K562 (cell line): ENCODE data around the gene TSPAN18. TPM values are rescaled to one million over a fixed set of nuclear protein-coding genes. Genes with fewer than 3 reads are reported as not detected.

Experiments used
- ATAC-seq: fragments of 200-7000 bp; cut with Tn5 transposase; 3 replicates; pipeline ENCODE4 v1.9.1; 2020; ENCODE audit warnings: moderate library complexity
- BruUV-seq: library from RNA; stranded (reverse); fragments of 400-500 nt; replicated peaks from 2 replicates; lab custom pipeline; 2021; lab: Mats Ljungman, UMichigan
- CTCF ChIA-PET: fragments of 300-600 bp; formaldehyde crosslinking; extraction: SDS; loops from one replicate; lab custom pipeline; 2021; ENCODE audit warnings: low intra/inter-chr PET ratio; lab: Yijun Ruan, JAX
- POLR2A ChIA-PET: fragments of 300-600, 350-650 bp; sonication (Branson Sonifier 250); formaldehyde crosslinking; extraction: SDS; loops from one replicate; lab custom pipeline; 2021; ENCODE audit warnings: antibody characterized with exemption, inconsistent platforms; lab: Yijun Ruan, JAX
- DNase-seq, 4 experiments: peaks; one replicate each; pipeline versions ENCODE4 v3.0.0 to v3.0.0-alpha.2; 2011 to 2018; ENCODE audit warnings: low spot score in 3 of 4, mixed read lengths in 3 of 4; ENCODE audit errors: extremely low read depth in 1 of 4
- FAIRE-seq: peaks from 2 replicates; lab custom pipeline; 2011; peaks lifted over from hg19 to GRCh38; lab: Jason Lieb, UNC
- H2AFZ ChIP-seq: 2 replicates; pipeline ENCODE4 v1.6.0; 2011; ENCODE audit warnings: low read depth, low read length, control low read depth, inconsistent platforms
- H3K27ac ChIP-seq: fragments of 200-600 bp; 3 replicates; pipeline ENCODE4 v1.8.0; 2011; ENCODE audit warnings: low read depth, mild to moderate bottlenecking, control low read depth, inconsistent platforms, low read length, moderate library complexity, mixed read lengths; ENCODE audit errors: extremely low read depth
- H3K27me3 ChIP-seq, 2 experiments: fragments of 300-600 bp in 1 of 2; 2 replicates in 1 of 2; 3 replicates in 1 of 2; pipeline versions ENCODE4 v1.6.0 to v1.8.0; 2011; ENCODE audit warnings: inconsistent platforms in 2 of 2, low read length in 2 of 2, mild to moderate bottlenecking in 1 of 2, mixed read lengths in 1 of 2, moderate library complexity in 1 of 2; ENCODE audit not compliant: control insufficient read depth in 2 of 2, insufficient read depth in 2 of 2
- H3K36me3 ChIP-seq: fragments of 300-600 bp; 3 replicates; pipeline ENCODE4 v1.8.0; 2011; ENCODE audit warnings: mild to moderate bottlenecking, low read length, inconsistent platforms; ENCODE audit not compliant: control insufficient read depth, insufficient read depth
- H3K4me1 ChIP-seq, 2 experiments: fragments of 200-600 bp in 1 of 2; replicated peaks in 1 of 2; 2 replicates in 1 of 2; 3 replicates in 1 of 2; pipeline versions ENCODE4 v1.5.1 to v1.8.0; 2011; ENCODE audit warnings: inconsistent platforms in 2 of 2, low read length in 2 of 2, mild to moderate bottlenecking in 1 of 2, mixed read lengths in 1 of 2, moderate library complexity in 1 of 2; ENCODE audit not compliant: control insufficient read depth in 2 of 2, insufficient read depth in 2 of 2
- H3K4me2 ChIP-seq: 2 replicates; pipeline ENCODE4 v1.6.1; 2011; ENCODE audit warnings: low read length, control low read depth, inconsistent platforms, mixed read lengths; ENCODE audit not compliant: insufficient read depth
- H3K4me3 ChIP-seq: fragments of 200-600 bp; sonication (generic), shearing (Covaris generic); 2 replicates; pipeline ENCODE4 v1.5.1; 2016; ENCODE audit warnings: control low read depth, inconsistent platforms
- H3K79me2 ChIP-seq: fragments of 200-600 bp; 3 replicates; pipeline ENCODE4 v1.8.0; 2011; ENCODE audit warnings: low read length, inconsistent platforms; ENCODE audit not compliant: control insufficient read depth, insufficient read depth
- H3K9ac ChIP-seq, 2 experiments: 2 replicates each; pipeline versions ENCODE4 v1.6.0 to v1.6.1; 2011; ENCODE audit warnings: low read depth in 2 of 2, low read length in 2 of 2, control low read depth in 1 of 2, inconsistent platforms in 1 of 2, mild to moderate bottlenecking in 1 of 2, mixed read lengths in 1 of 2; ENCODE audit not compliant: insufficient read depth in 1 of 2
- H3K9me1 ChIP-seq: one replicate; pipeline ENCODE4 v1.6.0; 2011; ENCODE audit warnings: inconsistent platforms, mild to moderate bottlenecking, low read length, moderate library complexity; ENCODE audit not compliant: control insufficient read depth, insufficient read depth
- H3K9me3 ChIP-seq: replicated peaks from 2 replicates; pipeline ENCODE4 v1.5.1; 2011; ENCODE audit warnings: low read depth, low read length, inconsistent platforms; ENCODE audit not compliant: control insufficient read depth, insufficient read depth
- H4K20me1 ChIP-seq: replicated peaks from 2 replicates; pipeline ENCODE4 v1.6.1; 2011; ENCODE audit warnings: low read length, inconsistent platforms, mixed read lengths; ENCODE audit not compliant: control insufficient read depth, insufficient read depth
- GATAD2B ChIP-seq: fragments of 450-650 bp; IDR thresholded peaks from 2 replicates; pipeline ENCODE4 v1.6.1; 2017; ENCODE audit warnings: mild to moderate bottlenecking, borderline replicate concordance
- ILF3 ChIP-seq: fragments of 450-650 bp; IDR thresholded peaks from 2 replicates; pipeline ENCODE4 v1.6.1; 2018; ENCODE audit warnings: antibody characterized with exemption, mild to moderate bottlenecking, moderate library complexity, borderline replicate concordance
- ZNF184 ChIP-seq: sonication (generic); formaldehyde crosslinking; IDR thresholded peaks from 2 replicates; pipeline ENCODE4 v1.5.0; 2020; ENCODE audit warnings: missing genetic modification reagents
- ZNF518B ChIP-seq: fragments of 250-450 bp; sonication (Bioruptor Pico); IDR thresholded peaks from 2 replicates; pipeline ENCODE4 v1.5.0; 2021; ENCODE audit warnings: mild to moderate bottlenecking, moderate library complexity
- WGBS: fragments of 100-300 bp; shearing (Covaris generic); methylation state at CpG from one replicate; pipeline ENCODE4 v1.1.6; 2016; ENCODE audit warnings: low coverage, mixed read lengths; ENCODE audit not compliant: insufficient coverage; ENCODE audit errors: missing lambda C conversion rate; 5-methylcytosine and 5-hydroxymethylcytosine counted together
- in situ Hi-C: fragments of 300-500 bp; cut with MboI; formaldehyde crosslinking; loops from 4 replicates; pipeline ENCODE4 v1.15.0; 2018; ENCODE audit warnings: inconsistent platforms, mixed read lengths
- intact Hi-C: fragments of 100-400 bp; cut with micrococcal nuclease; formaldehyde crosslinking; loops from 2 replicates; pipeline ENCODE4 v1.14.2; 2022
- polyA plus RNA-seq, 8 experiments: library from polyadenylated mRNA; depleted of rRNA in 4 of 8; stranded (reverse) in 5 of 8; unstranded in 3 of 8; fragments of >200 nt; fragmentation: Nextera tagmentation in 2 of 8; fragmentation: Illumina TruSeq in 1 of 8; extraction: Ambion mirVana in 2 of 8; extraction: Trizol in 1 of 8; gene quantifications; 2 replicates each; pipeline versions ENCODE4 v1.2.1 to v1.2.3, GENCODE V29; 2011 to 2014; ENCODE audit warnings: inconsistent platforms in 1 of 8, missing spikeins in 1 of 8
- total RNA-seq, 7 experiments: library from RNA; depleted of rRNA in 6 of 7; stranded (reverse); fragments of >200 nt in 6 of 7; fragmentation: Illumina TruSeq in 2 of 7; extraction: Trizol in 2 of 7; gene quantifications; 2 replicates each; pipeline versions ENCODE4 v1.2.1 to v1.2.3, GENCODE V29; 2011 to 2021; ENCODE audit warnings: low replicate concordance in 1 of 7

TSPAN18 gene
- total and polyA plus RNA-seq, 9 of the 15 experiments (the other 6 are each of a cell fraction or from before 2014, with no cell fraction given): 0.17 to 0.35 (median 0.22) TPM; not detected in 4

DNA sequence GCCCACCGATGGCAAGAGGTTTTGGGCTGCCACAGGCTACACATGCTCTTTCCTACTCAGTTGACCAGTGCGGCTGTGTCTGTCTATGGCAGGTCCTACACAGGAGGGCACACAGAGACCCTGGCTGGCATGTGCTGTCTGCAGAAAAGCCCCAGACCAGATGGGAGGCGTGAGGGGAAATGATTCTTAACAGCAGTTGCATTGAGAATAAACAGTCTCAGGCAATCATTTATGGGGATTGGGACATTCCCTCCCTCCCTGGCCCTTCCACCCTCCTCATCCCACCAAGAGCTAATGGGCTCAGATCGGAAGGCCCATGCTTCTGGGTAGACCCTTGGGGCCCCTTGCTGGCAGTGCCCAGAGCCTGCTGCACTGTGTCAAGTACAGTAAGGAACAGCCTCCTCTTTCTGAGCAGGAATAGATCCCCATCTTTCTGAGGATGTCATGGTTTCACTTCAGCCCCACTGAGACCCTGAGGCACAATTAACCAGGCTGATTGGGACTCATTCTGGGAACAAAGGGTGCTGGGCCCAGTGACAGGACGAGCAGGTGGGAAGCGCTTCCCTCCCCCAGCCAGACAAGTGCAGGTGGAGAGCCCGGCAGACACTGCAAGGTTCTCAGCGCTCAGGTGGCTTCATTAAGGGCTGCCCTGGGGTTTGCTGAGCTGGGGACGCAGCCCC lies 28.3 kb downstream of the TSPAN18 start:
- TF ChIP-seq ZNF184 (CRISPR knock-in tag) (no peak), ZNF518B (no peak), GATAD2B (no peak), ILF3 (no peak)
- CTCF ChIA-PET: interaction anchor here (0.5 kb wide), 1 partner anchor 1626 kb away, joined by 4 read pairs; no protein-coding TSS in a partner anchor
- peaks cover 4% of the 10 kb centered on the region; the same call in 1 of the 2 replicates for H4K20me1 ChIP-seq
- H3K9me1 ChIP-seq: no peaks in the 10 kb centered on the region
- H2AFZ ChIP-seq: no peak overlapping the region
- BruUV-seq: no TSS peak
- no peak overlapping the region for H3K27ac ChIP-seq
- no peak overlapping the region for H3K4me3 ChIP-seq
- intact Hi-C loops (no loop called here), in situ Hi-C loops (no loop called here)
- FAIRE-seq (no peak), DNase-seq (no peak), ATAC-seq (no peak)
- H3K79me2 ChIP-seq: no peaks in the 10 kb centered on the region
- no peak overlapping the region for H3K4me2 ChIP-seq
- no peaks in the 10 kb centered on the region for H3K36me3 ChIP-seq
- peaks cover 19 to 38% of the 10 kb centered on the region in 2 experiments; a peak in 4 of 5 replicates for H3K27me3 ChIP-seq
- H3K9me3 ChIP-seq: no peaks in the 10 kb centered on the region; the same call in 1 of the 2 replicates
- POLR2A ChIA-PET: interaction anchor here (0.7 kb wide), 1 partner anchor 8 kb away, joined by 3 read pairs; no protein-coding TSS in a partner anchor
- H3K9ac ChIP-seq: no peak overlapping the region
- under 1% methylated on average over 8 of the region's 9 CpGs for WGBS
- H3K4me1 ChIP-seq: no peaks in the 10 kb centered on the region
